ENCODE measurements around the gene SLC22A15. TPM values are rescaled to one million over a fixed set of nuclear protein-coding genes. Genes with fewer than 3 reads are reported as not detected.

SLC22A15 gene
- total RNA-seq, 1 donor from 2014 or later, result 2.3 TPM

DNA sequence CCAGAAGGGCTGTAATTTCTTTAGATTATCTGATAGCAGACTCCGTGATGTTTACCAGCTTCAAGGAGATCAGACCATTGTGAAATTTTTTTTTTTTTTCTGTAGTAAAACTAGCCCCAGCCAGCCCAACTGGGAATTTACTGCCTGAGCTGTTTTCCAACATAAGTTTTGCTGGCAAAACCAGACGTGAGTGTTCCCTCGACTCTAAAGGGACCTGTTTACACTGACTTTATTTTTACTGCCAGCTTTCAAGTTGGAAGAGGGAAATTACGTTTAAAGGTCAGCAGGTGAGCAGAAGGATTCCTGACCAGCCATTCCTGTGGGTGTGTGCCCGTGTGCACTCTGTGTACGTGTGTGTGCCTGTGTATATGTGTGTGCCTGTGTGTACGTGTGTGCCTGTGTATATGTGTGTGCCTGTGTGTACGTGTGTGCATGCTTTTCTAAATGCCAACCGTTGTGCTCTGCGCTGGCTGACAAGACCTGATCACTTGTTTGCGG lies 135.3 kb downstream of the SLC22A15 start:
- H3K4me1 Mint-ChIP-seq, result no peaks in the 10 kb centered on the region
- H3K27ac Mint-ChIP-seq (ENCODE audit: unreplicated experiment), result no peak overlapping the region
- H3K9me3 Mint-ChIP-seq, result no peaks in the 10 kb centered on the region
- DNase-seq (ENCODE audit: low read depth, low spot score), result no peak
- H3K4me3 Mint-ChIP-seq, result no peak overlapping the region
- H3K27me3 Mint-ChIP-seq (ENCODE audit: low read depth), result no peaks in the 10 kb centered on the region
- TF ChIP-seq, protein P1, sequence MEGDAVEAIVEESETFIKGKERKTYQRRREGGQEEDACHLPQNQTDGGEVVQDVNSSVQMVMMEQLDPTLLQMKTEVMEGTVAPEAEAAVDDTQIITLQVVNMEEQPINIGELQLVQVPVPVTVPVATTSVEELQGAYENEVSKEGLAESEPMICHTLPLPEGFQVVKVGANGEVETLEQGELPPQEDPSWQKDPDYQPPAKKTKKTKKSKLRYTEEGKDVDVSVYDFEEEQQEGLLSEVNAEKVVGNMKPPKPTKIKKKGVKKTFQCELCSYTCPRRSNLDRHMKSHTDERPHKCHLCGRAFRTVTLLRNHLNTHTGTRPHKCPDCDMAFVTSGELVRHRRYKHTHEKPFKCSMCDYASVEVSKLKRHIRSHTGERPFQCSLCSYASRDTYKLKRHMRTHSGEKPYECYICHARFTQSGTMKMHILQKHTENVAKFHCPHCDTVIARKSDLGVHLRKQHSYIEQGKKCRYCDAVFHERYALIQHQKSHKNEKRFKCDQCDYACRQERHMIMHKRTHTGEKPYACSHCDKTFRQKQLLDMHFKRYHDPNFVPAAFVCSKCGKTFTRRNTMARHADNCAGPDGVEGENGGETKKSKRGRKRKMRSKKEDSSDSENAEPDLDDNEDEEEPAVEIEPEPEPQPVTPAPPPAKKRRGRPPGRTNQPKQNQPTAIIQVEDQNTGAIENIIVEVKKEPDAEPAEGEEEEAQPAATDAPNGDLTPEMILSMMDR (conservative IDR thresholded peaks at IDR 0.05), result no peak
- no peaks in the 10 kb centered on the region for H3K36me3 Mint-ChIP-seq (ENCODE audit: low read depth)

GRCh38 chr1:116112388-116113140 lies 136.3 kb downstream of the SLC22A15 start:
- Mint-ChIP-seq H3K36me3 (ENCODE audit: low read depth) (no peaks in the 10 kb centered on the region), H3K4me3 (no peak overlapping the region), H3K27me3 (ENCODE audit: low read depth) (no peaks in the 10 kb centered on the region), H3K9me3 (no peaks in the 10 kb centered on the region), H3K27ac (ENCODE audit: unreplicated experiment) (no peak overlapping the region), H3K4me1 (no peaks in the 10 kb centered on the region)
- no peak for DNase-seq (ENCODE audit: low read depth, low spot score)
- TF ChIP-seq, protein P1 (conservative IDR thresholded peaks at IDR 0.05), result no peak

GRCh38 chr1:116113615-116114014 lies 137.3 kb downstream of the SLC22A15 start:
- DNase-seq (ENCODE audit: low read depth, low spot score), result no peak
- H3K27ac Mint-ChIP-seq (ENCODE audit: unreplicated experiment), result no peak overlapping the region
- H3K27me3 Mint-ChIP-seq (ENCODE audit: low read depth), result no peaks in the 10 kb centered on the region
- no peaks in the 10 kb centered on the region for H3K36me3 Mint-ChIP-seq (ENCODE audit: low read depth)
- TF ChIP-seq, protein P1 (conservative IDR thresholded peaks at IDR 0.05), result no peak
- no peaks in the 10 kb centered on the region for H3K9me3 Mint-ChIP-seq
- H3K4me1 Mint-ChIP-seq, result no peaks in the 10 kb centered on the region
- H3K4me3 Mint-ChIP-seq, result no peak overlapping the region

GRCh38 chr1:116115476-116116439 lies 139.4 kb downstream of the SLC22A15 start:
- DNase-seq (ENCODE audit: low read depth, low spot score), result no peak
- TF ChIP-seq, protein P1 (conservative IDR thresholded peaks at IDR 0.05), result no peak
- Mint-ChIP-seq H3K36me3 (ENCODE audit: low read depth) (no peaks in the 10 kb centered on the region), H3K9me3 (no peaks in the 10 kb centered on the region), H3K27me3 (ENCODE audit: low read depth) (no peaks in the 10 kb centered on the region), H3K4me3 (no peak overlapping the region), H3K27ac (ENCODE audit: unreplicated experiment) (no peak overlapping the region), H3K4me1 (no peaks in the 10 kb centered on the region)

GRCh38 chr1:116118471-116118870 lies 142.2 kb downstream of the SLC22A15 start:
- Mint-ChIP-seq H3K36me3 (ENCODE audit: low read depth) (no peaks in the 10 kb centered on the region), H3K27ac (ENCODE audit: unreplicated experiment) (no peak overlapping the region), H3K27me3 (ENCODE audit: low read depth) (no peaks in the 10 kb centered on the region), H3K4me3 (no peak overlapping the region), H3K9me3 (no peaks in the 10 kb centered on the region), H3K4me1 (no peaks in the 10 kb centered on the region)
- TF ChIP-seq, protein P1 (conservative IDR thresholded peaks at IDR 0.05), result no peak
- DNase-seq (ENCODE audit: low read depth, low spot score), result no peak

Other genes with a start within 250 kb of the SLC22A15 start
- 0.11 and 0.12 TPM in 2 replicates for gene CASQ2, start 207.8 kb upstream of the SLC22A15 start, total RNA-seq
- 8.4 and 8.7 TPM in 2 replicates for gene NHLH2, start 135.4 kb upstream of the SLC22A15 start, total RNA-seq
- not detected in 2 replicates for gene MAB21L3, start 134.9 kb downstream of the SLC22A15 start, total RNA-seq

Data from neural crest cell (in vitro differentiated cells).